NCI-H526 treated with DMSO at 0.1 percent for 48 hours (cell line): ENCODE results near the gene RBM19.
"Not testable (repeated sequence)": the region's sequence is repeated elsewhere in the genome, so short reads cannot be mapped to it uniquely, and the experiment has no call there.

Experiments
- DNase-seq: peaks from one replicate; lab custom pipeline; 2025; lab: John Stamatoyannopoulos, UW

Gene RBM19, protein sequence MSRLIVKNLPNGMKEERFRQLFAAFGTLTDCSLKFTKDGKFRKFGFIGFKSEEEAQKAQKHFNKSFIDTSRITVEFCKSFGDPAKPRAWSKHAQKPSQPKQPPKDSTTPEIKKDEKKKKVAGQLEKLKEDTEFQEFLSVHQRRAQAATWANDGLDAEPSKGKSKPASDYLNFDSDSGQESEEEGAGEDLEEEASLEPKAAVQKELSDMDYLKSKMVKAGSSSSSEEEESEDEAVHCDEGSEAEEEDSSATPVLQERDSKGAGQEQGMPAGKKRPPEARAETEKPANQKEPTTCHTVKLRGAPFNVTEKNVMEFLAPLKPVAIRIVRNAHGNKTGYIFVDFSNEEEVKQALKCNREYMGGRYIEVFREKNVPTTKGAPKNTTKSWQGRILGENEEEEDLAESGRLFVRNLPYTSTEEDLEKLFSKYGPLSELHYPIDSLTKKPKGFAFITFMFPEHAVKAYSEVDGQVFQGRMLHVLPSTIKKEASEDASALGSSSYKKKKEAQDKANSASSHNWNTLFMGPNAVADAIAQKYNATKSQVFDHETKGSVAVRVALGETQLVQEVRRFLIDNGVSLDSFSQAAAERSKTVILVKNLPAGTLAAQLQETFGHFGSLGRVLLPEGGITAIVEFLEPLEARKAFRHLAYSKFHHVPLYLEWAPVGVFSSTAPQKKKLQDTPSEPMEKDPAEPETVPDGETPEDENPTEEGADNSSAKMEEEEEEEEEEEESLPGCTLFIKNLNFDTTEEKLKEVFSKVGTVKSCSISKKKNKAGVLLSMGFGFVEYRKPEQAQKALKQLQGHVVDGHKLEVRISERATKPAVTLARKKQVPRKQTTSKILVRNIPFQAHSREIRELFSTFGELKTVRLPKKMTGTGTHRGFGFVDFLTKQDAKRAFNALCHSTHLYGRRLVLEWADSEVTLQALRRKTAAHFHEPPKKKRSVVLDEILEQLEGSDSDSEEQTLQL

DNA sequence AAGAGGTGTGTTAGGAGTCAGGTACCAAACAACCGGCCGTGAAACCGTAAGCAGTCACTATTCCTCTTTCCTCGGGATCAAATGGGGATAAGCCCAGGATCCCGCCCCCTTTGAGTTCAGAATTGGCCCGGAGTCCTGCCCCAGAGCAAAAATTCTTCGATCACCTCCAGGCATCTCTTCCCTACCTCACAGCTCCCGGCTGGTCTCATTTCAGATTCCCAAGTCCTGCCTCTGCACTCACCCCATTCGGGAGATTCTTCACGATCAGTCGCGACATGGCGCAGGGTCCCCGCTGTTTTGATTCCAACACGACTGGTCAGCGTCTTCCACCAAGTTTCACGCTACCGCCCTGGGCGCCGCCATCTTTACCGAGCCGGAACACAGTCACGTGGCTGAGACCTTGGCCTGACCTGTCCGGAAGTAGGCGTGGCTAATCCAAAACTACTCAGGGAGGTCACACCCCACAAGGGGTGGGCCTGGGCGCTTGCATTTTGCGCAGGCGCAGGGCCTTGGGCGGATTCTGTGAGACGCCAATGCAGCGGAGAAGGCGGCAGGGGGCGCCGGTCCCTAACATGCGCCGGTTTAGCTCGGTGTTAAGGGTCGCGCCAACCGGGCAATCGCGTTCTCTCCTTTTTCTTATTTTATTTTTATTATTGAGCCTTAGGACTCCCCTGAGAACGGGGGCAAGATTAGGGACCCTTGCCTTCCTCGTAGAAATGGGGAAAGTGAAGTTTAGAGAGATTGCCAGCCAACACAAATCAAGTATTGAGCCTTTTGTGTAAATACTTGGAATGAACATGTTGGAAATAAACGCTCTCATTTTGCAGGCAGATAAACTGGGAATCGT, at the start of gene RBM19:
TSS of gene RBM19 (minus strand) at position 375 of the 847 bp plus-strand sequence. CDS start at position 277, 98 bp downstream.
- DNase-seq: peak; percentile 87

DNA sequence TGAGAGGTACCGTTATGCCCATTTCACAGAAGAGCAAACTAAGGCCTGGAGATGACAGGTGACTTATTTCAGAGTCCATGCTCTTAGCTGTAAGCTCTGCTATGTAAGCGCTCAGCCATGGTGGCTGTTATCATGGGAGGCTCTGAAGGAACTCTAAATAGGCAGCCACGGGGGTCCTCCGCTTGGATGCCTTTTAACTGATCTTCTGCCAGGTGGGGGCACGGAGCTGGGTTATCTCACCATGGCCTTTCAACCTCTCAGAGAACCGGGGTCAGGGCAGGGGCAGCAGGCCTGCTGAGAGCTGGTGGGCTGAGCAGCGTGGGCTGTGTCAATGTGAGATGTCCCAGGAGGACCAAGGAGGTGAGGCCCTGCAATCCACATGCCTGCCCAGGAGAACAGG, 49.7 kb upstream of the RBM19 start:
- DNase-seq: no peak

DNA sequence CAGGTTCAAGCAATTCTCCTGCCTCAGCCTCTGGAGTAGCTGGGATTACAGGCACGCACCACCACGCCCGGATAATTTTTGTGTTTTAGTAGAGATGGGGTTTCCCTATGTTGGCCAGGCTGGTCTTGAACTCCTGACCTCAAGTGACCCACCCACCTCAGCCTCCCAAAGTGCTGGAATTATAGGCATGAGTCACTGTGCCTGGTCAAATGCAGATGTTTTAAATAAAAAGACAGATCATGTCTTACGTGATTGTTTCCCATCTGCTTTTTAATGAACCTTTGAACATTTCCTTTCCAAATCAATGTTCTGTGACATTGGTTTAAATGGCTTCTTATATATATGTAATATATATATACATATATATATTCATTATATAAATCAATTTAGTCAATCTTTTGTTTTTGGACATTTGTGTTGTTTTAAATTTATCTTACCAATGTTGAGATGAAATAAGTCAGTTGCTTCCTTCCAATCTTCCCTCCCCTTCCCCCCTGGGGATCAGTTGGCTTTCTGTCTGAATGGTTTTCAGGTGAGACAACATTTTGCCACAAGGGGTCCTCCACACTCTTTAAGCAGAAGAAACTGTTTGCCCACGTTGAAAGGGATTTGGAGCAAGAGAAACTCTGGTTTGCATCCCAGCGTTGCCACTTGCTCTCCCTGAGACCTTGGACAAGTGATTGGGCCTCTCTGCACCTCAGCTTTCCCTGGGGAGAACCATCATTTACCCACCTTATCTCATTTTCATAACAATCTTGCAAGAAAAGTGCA, 47.6 kb upstream of the RBM19 start:
- DNase-seq: peak; percentile 9

DNA sequence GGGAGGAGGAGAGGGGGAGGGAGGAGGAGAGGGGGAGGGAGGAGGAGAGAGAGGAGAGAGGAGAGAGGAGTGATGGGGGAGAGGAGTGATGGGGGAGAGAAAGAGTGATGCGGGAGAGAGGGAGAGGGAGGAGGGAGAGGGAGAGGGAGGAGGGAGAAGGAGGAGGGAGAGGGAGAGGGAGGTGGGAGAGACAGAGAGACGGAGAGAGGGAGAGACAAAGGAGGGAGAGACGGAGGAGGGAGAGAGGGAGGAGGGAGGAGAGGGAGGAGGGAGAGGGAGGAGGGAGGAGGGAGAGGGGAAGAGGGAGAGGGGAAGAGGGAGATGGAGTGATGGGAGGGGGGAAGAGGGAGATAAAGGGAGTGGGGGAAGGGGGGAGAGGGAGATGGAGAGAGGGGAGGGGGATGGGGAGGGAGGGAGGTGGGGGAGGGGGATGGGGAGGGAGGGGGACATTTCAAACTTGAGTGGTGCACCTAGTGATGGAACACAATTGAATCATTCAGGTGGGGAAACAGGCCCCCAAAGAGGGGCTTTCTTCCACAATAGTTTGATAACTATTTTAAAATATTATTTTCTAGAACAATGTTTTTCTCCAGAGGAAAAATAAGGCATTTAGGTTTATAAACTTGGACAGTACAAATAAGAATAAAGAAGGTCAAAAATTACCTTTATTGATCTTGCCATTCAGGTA, 46.8 kb upstream of the RBM19 start:
- DNase-seq: no peak

DNA sequence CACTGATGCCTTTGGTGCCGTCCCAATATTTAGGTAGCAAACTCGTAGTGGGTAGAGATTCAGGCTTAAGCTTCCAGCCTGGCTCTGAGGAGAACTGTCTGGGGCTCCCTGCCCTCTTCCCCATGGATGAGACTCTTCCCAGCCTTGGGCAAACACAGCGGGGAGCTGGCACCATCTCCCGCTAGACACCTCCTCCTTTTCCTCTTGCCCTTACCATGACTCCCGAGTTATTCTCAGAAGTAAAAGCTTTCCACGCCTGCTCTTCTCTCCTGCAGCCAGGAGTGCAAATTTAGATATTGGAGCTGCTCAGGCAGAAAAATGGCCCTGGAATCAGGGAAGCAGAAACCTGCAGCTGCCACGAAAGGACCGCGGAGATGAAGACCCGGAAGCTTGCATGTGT, 45.6 kb upstream of the RBM19 start:
- no peak for DNase-seq

DNA sequence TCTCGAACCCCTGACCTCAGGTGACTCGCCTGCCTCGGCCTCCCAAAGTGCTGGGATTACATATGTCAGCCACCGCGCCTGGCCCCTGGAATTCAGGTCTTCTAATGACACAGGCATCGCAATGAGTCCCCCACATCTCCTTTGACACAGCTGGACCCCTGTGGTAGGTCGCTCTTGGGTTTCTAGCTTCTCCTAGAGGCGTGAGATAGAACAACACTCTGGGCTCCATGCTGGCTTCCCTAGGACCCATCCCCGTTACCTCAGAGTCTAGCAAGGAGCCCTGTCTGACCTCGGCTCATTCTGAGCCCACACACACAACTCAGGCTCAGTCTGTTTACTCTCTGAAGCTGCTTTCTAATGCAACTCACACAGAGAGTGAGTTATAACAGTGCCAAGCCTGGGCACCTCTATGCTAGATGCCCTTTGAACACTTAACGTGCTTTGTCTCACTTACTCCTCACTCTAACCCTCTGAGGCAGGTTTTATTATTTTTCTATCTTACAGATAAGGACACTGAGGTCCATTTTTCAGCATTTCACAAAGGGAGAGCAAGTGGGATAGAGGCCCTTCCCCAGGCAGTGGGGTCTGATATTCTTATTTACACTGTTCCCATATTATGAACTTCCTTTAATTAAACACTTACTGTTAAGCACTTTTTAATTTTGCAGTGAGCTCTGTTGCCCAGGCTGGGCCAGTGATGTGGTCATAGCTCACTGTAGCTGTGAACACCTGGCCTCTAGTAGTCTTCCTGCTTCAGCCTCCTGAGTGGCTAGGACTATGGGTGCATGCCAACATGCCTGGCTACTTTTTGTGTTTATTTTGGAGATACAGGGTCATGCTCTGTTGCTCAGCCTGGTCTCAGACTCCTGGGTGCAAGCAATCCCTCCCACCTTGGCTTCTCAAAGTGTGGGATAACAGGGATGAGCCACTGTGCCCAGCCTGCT, 40.6 kb upstream of the RBM19 start:
- no peak for DNase-seq

DNA sequence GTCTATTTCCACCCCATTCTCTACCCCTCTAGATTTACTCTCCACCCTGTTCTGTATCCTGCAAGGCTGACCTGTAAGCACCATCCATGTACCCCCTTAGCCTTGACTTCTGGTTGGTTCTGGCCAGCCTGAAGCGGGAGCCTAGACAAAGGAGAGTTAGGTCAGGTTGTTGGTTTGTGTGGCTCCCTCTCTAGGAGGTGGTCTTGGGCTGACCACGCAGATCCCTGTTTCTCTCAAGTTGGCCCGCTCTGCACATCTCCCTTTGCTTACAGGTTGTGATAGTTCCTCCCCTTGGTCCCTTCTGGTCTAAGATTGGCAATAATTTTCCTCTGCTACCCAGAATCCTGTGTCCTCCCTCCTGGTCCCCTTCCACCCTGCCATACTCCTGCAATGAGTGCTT, 38.3 kb upstream of the RBM19 start:
- no peak for DNase-seq

DNA sequence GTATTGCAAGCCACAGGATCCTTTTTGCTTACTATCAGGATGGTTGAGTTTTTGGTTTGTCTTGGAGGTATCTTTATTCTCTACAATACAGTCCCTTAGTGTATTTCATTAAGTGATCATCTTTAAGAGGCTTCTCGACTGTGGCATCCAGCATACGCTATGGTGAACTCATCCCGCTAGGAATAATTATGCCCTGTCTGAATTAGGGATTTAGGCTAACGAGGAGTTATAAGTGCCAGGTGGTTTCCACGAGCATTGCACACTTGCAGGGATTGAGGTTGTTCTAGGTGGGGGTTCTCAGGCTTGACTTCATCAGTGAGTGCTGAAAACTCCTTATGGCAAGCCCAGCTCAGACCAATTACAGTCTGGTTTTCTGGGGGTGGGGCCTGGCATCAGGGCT, 37.2 kb upstream of the RBM19 start:
- no peak for DNase-seq

DNA sequence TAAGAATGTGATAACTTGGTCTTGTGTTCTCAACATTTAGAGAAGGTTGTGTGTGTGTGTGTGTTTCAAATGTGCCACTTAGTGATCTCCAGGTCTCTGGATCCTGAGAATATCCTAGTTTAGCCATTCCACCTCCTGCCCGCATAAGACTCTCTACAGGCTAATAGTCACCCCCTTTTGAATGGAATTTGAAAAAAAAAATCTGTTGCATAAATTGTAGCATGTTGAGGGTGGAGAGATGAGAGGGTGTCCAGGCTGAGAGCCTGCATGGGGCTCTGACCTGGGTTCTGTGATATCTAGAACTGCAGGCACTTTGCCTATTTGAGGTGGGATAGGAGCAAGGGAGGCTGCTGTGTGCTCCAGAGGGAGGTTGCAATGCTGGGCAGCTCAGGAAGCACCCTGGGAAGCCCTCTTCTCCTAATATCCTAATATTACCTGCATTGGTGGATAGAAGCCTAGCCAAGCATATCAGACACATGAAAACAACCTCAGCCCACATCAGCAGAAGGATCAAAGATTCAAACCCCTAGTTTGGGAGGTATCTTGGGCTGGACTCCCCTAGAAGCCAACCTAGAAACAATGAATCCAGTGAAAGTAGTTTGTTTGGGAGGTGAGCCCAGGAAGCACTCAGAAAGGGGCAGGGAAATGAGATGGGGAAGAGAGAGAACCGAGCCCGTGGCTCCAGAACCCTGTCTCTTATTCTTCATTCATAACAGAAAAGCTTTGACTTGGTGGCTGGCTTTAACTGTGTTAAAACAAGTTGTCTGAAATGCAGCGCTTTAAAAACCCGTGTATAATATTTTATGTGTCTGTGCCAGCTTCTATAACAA, 35.6 kb upstream of the RBM19 start:
- no peak for DNase-seq

DNA sequence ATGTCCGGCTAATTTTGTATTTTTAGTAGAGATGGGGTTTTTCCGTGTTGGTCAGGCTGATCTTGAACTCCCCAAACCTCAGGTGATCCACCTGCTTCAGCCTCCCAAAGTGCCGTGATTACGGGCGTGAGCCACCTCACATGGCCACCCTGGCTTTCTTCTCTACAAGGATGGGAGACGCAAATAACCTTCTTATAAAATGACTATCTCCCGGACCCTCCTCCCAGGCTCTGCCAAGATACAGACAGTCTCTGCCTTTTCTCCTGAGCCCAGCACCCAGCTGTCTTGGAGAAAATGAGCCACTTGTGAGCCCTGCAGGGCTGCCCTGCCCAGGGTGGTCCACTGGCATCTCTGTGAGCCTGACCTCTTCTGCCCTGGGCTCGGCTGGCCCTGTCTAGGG, 34.7 kb upstream of the RBM19 start:
- DNase-seq: no peak

DNA sequence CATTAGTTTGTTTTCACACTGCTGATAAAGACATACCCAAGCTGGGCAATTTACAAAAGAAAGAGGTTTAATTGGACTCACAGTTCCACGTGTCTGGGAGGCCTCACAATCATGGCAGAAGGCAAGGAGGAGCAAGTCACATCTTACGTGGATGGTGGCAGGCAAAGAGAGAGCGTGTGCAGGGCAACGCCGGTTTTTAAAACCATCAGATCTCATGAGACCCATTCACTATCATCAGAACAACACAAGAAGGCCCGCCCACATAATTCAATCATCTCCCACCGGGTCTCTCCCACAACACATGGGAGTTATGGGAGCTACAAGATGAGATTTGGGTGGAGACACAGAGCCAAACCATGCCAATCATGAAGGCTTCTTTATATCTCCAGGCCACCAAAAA, 34.1 kb upstream of the RBM19 start:
- not testable (repeated sequence) for DNase-seq

DNA sequence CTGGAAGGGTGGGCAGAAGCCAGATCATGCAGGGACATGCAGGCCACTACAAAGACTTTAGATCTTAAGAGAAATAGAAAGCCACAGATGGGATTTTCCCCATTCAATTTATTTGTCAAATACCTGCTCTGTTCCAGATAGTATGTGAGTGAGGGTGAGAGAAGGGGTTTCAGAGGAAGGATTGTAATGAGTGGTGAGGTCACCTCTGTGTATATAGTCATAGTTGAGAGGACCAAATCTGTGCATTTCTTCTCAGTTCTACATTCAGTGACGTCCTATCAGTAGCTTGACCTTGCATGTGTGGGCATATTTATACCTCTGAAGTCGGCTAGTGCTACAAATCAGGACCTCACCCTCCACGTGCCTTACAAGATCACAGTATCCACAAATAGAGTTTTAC, 31.2 kb upstream of the RBM19 start:
- no peak for DNase-seq

DNA sequence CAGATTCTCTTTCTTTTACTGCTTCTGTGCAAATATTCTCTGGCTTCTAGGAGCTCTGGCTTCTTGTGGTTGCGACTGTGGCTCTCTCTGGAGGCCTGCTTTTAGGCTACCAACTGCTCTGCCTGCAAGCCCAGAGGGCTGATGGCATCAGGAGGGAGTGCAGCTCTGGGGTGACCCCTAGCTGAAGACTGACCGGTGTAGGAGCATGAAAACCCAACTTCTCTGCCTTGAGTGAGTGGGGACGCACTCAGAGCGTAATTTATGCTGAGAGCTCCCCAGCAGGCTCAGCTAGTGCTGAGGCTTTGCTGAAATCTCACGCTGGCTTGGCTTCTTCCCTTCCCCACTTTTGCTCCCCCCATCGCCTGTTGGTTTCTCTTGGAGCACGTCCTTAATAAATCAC, 29.9 kb upstream of the RBM19 start:
- no peak for DNase-seq

DNA sequence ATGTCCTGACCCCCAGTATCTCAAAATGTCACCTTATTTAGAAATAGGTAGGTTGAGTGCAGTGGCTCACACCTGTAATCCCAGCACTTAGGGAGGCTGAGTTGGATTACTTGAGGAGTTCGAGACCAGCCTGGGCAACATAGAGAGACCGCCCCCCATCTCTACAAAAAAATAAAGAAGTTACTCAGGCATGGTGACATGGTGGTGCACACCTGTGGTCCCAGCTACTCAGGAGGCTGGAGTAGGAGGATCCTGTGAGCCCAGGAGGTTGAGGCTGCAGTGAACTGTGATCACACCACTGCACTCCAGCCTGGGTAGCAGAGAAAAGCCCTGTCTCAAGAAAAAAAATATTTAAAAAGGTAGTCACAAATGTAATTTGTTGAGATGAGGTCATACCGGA, 27.9 kb upstream of the RBM19 start:
- no peak for DNase-seq

DNA sequence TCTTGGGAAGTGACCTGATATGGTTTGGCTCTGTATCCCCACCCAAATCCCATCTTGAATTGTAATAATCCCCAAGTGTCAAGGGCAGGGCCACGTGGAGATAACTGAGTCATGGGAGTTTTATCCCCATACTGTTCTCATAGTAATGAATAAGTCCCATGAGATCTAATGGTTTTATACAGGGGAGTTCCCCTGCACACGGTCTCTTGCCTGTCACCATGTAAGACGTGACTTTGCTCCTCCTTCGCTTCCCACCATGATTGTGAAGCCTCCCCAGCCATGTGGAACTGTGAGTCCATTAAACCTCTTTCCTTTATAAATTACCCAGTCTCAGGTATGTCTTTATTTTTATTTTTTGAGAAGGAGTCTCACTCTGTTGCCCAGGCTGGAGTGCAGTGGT, 26.6 kb upstream of the RBM19 start:
- not testable (repeated sequence) for DNase-seq

DNA sequence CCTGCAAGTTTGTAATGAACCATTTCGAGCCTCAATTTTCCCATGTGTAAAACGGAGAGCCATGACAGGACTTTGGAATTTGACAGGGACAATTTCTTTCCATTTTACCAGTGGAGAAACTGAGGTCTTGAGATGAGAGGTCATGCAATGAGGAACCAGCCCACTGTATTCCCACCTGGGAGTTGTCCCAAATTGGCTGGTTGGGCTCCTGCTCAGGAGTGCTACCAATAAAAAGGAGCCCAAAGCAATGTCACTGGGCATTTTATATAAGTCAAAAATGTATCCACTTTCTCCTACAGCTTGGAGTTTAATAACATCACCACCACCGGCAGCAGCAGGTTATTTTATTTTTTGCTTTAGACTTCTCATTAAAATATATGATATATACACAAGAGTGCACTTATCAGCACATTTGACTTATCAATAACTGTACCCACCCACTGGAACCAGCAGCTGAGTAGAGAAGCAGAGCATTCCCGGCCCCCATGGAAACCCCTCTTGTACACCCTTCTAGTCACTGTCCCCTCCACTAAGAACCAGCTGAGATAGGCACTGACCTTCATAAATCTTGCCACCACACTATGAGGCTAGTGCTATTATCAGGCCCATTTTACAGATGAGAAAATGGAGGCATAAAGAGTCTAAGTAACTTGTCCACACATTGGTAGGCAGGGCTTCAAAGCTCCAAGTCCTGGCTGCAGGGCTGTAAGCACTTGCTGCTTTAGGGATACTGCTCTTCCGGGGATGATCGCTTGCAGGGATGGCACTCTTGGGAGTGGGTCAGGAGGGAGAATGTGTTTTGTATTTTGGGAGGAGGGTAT, 25.3 kb upstream of the RBM19 start:
- DNase-seq: no peak
